GM12878 (cell line): ENCODE results near the gene TPCN2. TPM values are rescaled to one million over a fixed set of nuclear protein-coding genes. Genes with fewer than 3 reads are reported as not detected.

Experiments
- ATAC-seq: fragments of 200-7000 bp; cut with Tn5 transposase; 3 replicates; pipeline ENCODE4 v1.9.1; 2020; ENCODE audit warnings: mild to moderate bottlenecking, moderate library complexity
- BruUV-seq: library from RNA; stranded (reverse); fragments of 400-500 nt; replicated peaks from 2 replicates; lab custom pipeline; 2021; lab: Mats Ljungman, UMichigan
- CTCF ChIA-PET: fragments of 300-600 bp; sonication (Branson Sonifier 250); formaldehyde crosslinking; extraction: SDS; loops from one replicate; lab custom pipeline; 2021; ENCODE audit warnings: inconsistent platforms; lab: Yijun Ruan, JAX
- POLR2A ChIA-PET: fragments of 350-600 bp; formaldehyde crosslinking; extraction: SDS; loops from one replicate; lab custom pipeline; 2021; ENCODE audit warnings: inconsistent platforms; lab: Charles Lee
- RAD21 ChIA-PET: fragments of 300-600 bp; sonication (Branson Sonifier 250); formaldehyde crosslinking; loops from one replicate; lab custom pipeline; 2023; ENCODE audit warnings: antibody characterized with exemption; ENCODE audit not compliant: unreplicated experiment; lab: Charles Lee
- SMC1A ChIA-PET: fragments of 300-600 bp; sonication (Branson Sonifier 250); formaldehyde crosslinking; loops from one replicate; lab custom pipeline; 2023; ENCODE audit not compliant: unreplicated experiment, uncharacterized antibody; lab: Charles Lee
- DNase-seq: peaks from one replicate; pipeline ENCODE4 v3.0.0-alpha.2; 2011; ENCODE audit warnings: low read depth, low spot score
- FAIRE-seq: peaks from 3 replicates; lab custom pipeline; 2011; peaks lifted over from hg19 to GRCh38; lab: Jason Lieb, UNC
- H2AFZ ChIP-seq: 2 replicates; pipeline ENCODE4 v1.6.0; 2011; ENCODE audit warnings: low read depth, low read length, control low read depth; ENCODE audit not compliant: control insufficient read depth
- H3K27ac ChIP-seq: 2 replicates; pipeline ENCODE4 v1.5.1; 2011; ENCODE audit warnings: control low read depth; ENCODE audit not compliant: control insufficient read depth, insufficient read depth
- H3K27me3 ChIP-seq, 2 experiments: replicated peaks in 1 of 2; 2 replicates each; pipeline versions ENCODE4 v1.6.0 to v1.6.1; 2011; ENCODE audit warnings: low read length in 1 of 2; ENCODE audit not compliant: control insufficient read depth in 2 of 2, insufficient read depth in 2 of 2
- H3K36me3 ChIP-seq, 2 experiments: 2 replicates each; pipeline ENCODE4 v1.5.1; 2011; ENCODE audit warnings: low read length in 1 of 2; ENCODE audit not compliant: control insufficient read depth in 2 of 2, insufficient read depth in 2 of 2
- H3K4me1 ChIP-seq: 2 replicates; pipeline ENCODE4 v1.6.1; 2011; ENCODE audit warnings: mild to moderate bottlenecking, low read length, moderate library complexity, mixed read lengths; ENCODE audit not compliant: control insufficient read depth, insufficient read depth
- H3K4me2 ChIP-seq: 2 replicates; pipeline ENCODE4 v1.6.0; 2011; ENCODE audit warnings: control low read depth; ENCODE audit not compliant: control insufficient read depth, insufficient read depth
- H3K4me3 ChIP-seq: fragments of 200-600 bp; sonication (generic); 2 replicates; pipeline ENCODE4 v1.5.1; 2016
- H3K79me2 ChIP-seq: 2 replicates; pipeline ENCODE4 v1.6.0; 2011; ENCODE audit warnings: low read length; ENCODE audit not compliant: control insufficient read depth, insufficient read depth
- H3K9ac ChIP-seq: 2 replicates; pipeline ENCODE4 v1.8.0; 2011; ENCODE audit warnings: low read length, control low read depth, mixed read lengths; ENCODE audit not compliant: control insufficient read depth, insufficient read depth
- H3K9me3 ChIP-seq: replicated peaks from 3 replicates; pipeline ENCODE4 v1.5.1; 2011; ENCODE audit warnings: mild to moderate bottlenecking, low read length; ENCODE audit not compliant: control insufficient read depth, insufficient read depth
- H4K20me1 ChIP-seq: 2 replicates; pipeline ENCODE4 v1.6.0; 2011; ENCODE audit not compliant: control insufficient read depth, insufficient read depth
- CHD4 ChIP-seq: fragments of 200-600 bp; sonication (generic); IDR thresholded peaks from 2 replicates; pipeline ENCODE4 v1.6.1; 2016; ENCODE audit warnings: mild to moderate bottlenecking
- NBN ChIP-seq: fragments of 450-650 bp; IDR thresholded peaks from 2 replicates; pipeline ENCODE4 v1.6.1; 2016
- NRF1 ChIP-seq: conservative IDR thresholded peaks from 2 replicates; pipeline ENCODE4 v1.6.1; 2011; ENCODE audit warnings: mild to moderate bottlenecking, low read depth, low read length, improper control_type of control experiment
- SMARCA5 ChIP-seq: fragments of 450-650 bp; IDR thresholded peaks from 2 replicates; pipeline ENCODE4 v1.6.1; 2017; ENCODE audit warnings: mild to moderate bottlenecking
- SUPT20H ChIP-seq: IDR thresholded peaks from 2 replicates; pipeline ENCODE4 v1.6.1; 2011; ENCODE audit warnings: low read depth, mild to moderate bottlenecking, low read length, moderate library complexity, borderline replicate concordance; ENCODE audit not compliant: control insufficient read depth
- TCF3 ChIP-seq: IDR thresholded peaks from 2 replicates; pipeline ENCODE4 v1.6.1; 2012; ENCODE audit warnings: low read depth, mild to moderate bottlenecking, low read length, borderline replicate concordance; ENCODE audit not compliant: insufficient read depth
- WGBS: methylation state at CpG from one replicate; pipeline ENCODE4 v1.1.6; 2016; ENCODE audit warnings: low lambda C conversion rate; ENCODE audit not compliant: insufficient replicate concordance, insufficient coverage; ENCODE audit errors: missing lambda C conversion rate; 5-methylcytosine and 5-hydroxymethylcytosine counted together
- in situ Hi-C: fragments of 300-500 bp; cut with MboI; formaldehyde crosslinking; loops from 9 replicates; pipeline ENCODE4 v1.14.3; 2018; ENCODE audit warnings: mixed read lengths
- intact Hi-C: fragments of 100-400 bp; cut with micrococcal nuclease; formaldehyde crosslinking; loops from one replicate; pipeline ENCODE4 v1.14.2; 2022; ENCODE audit not compliant: unreplicated experiment
- polyA plus RNA-seq, 11 experiments: library from polyadenylated mRNA; depleted of rRNA in 4 of 11; unstranded in 6 of 11; stranded (reverse) in 5 of 11; fragments of >200 nt; fragmentation: Nextera tagmentation in 4 of 11; fragmentation: Illumina TruSeq in 1 of 11; extraction: Ambion mirVana in 4 of 11; extraction: Trizol in 1 of 11; gene quantifications; 1 replicate in 1 of 11; 2 replicates in 10 of 11; pipeline versions ENCODE4 v1.2.1 to v1.2.3, GENCODE V29; 2011 to 2016; ENCODE audit warnings: inconsistent platforms in 2 of 11, missing spikeins in 2 of 11, low read depth in 1 of 11
- total RNA-seq, 4 experiments: library from RNA; depleted of rRNA in 3 of 4; stranded (reverse); fragments of >200 nt in 3 of 4; fragmentation: Illumina TruSeq in 1 of 4; extraction: Trizol in 1 of 4; gene quantifications; 2 replicates each; pipeline versions ENCODE4 v1.2.1 to v1.2.3, GENCODE V29; 2013 to 2021
- TF ChIP-seq, protein P1 (sequence below): fragments of 450-650 bp; IDR thresholded peaks from 2 replicates; pipeline ENCODE4 v1.6.1; 2016; ENCODE audit warnings: mild to moderate bottlenecking
- TF ChIP-seq, protein P2 (sequence below): fragments of 450-650 bp; IDR thresholded peaks from 2 replicates; pipeline ENCODE4 v1.6.1; 2017; ENCODE audit warnings: borderline replicate concordance
- TF ChIP-seq, protein P3 (sequence below), 3 experiments: IDR thresholded peaks in 2 of 3; conservative IDR thresholded peaks in 1 of 3; 2 replicates each; pipeline ENCODE4 v1.5.1; 2011; ENCODE audit warnings: low read depth in 3 of 3, low read length in 3 of 3, mild to moderate bottlenecking in 3 of 3, control low read depth in 2 of 3, moderate library complexity in 2 of 3, inconsistent platforms in 1 of 3, mixed read lengths in 1 of 3; ENCODE audit not compliant: control insufficient read depth in 2 of 3, insufficient read depth in 1 of 3; ENCODE audit errors: extremely low read depth in 1 of 3

The TPCN2 gene
- total and polyA plus RNA-seq, 10 of the 15 experiments (the other 5 are each of a cell fraction or from before 2014, with no cell fraction given): 1.7 to 18.4 (median 8.4) TPM

DNA sequence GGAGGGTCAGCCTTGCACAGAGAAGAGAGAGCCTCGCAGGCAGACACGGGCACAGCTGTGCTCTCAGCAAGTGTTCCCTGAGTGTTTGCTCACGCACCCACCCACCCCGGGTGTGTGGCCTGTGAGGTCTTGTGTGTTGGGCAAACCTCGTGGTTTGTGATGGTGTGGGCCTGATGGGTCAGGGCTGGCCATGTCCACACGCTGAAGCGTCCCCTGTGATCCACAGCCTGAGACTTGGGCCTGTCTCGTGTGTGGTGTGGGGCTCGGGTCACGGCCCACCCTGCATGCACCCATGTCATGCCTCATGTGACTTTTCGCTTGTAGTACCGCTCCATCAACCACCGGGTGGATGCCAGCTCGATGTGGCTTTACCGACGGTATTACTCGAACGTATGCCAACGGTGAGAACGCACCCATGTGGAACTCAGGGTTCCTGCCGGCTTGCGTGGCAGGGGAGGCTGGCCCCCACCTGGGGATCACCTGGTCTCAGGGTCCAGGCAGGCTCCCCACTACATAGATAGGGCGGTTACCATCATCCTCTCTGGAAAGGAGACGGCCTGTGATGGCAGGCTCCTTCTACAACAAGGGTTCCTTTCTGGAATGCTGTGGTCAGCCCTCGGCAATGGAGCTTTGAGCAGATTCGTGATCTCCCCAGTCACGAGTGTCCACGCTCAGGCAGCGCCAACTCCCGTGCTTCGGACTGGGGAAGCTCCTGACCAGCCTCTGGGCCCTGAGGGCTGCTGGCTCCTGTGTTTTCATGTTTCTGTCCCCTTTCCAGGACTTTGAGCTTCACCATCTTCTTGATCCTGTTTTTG lies 5.9 kb downstream of the TPCN2 start (continued):
- TF ChIP-seq, protein P1, sequence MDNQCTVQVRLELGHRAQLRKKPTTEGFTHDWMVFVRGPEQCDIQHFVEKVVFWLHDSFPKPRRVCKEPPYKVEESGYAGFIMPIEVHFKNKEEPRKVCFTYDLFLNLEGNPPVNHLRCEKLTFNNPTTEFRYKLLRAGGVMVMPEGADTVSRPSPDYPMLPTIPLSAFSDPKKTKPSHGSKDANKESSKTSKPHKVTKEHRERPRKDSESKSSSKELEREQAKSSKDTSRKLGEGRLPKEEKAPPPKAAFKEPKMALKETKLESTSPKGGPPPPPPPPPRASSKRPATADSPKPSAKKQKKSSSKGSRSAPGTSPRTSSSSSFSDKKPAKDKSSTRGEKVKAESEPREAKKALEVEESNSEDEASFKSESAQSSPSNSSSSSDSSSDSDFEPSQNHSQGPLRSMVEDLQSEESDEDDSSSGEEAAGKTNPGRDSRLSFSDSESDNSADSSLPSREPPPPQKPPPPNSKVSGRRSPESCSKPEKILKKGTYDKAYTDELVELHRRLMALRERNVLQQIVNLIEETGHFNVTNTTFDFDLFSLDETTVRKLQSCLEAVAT: peak; percentile 89

DNA sequence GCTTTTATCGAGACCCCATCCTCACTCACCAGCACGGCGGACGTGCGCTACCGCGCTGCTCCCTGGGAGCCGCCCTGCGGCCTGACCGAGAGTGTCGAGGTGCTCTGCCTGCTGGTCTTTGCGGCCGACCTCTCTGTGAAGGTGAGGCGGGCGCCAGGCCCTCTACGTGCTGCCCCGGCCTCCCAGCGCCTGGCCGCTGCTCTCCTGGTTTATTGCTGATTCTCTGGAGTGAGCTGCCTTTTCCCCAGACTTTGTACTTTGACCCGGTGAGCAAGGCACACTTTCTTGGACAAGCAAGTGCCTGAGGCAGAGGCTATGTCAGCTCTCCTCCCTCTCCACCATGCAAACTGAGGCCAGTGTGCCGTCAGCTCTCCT lies 6.5 kb downstream of the TPCN2 start:
- Histone ChIP-seq H3K36me3 (peaks cover 5 to 15% of the 10 kb centered on the region in 2 experiments), H3K4me2 (peak overlapping the region; percentile 98), H3K27ac (peak overlapping the region; percentile 92), H3K4me1 (peaks cover 52% of the 10 kb centered on the region), H3K27me3 (no peaks in the 10 kb centered on the region), H3K79me2 (peaks cover 46% of the 10 kb centered on the region), H2AFZ (no peak overlapping the region), H4K20me1 (no peaks in the 10 kb centered on the region; the same call in 1 of the 2 replicates), H3K9ac (no peak overlapping the region; the same call in 1 of the 2 replicates), H3K9me3 (no peaks in the 10 kb centered on the region), H3K4me3 (no peak overlapping the region)
- ChIA-PET SMC1A (interaction anchor here (1.0 to 3.3 kb wide), 4 partner anchors 12 to 242 kb away, joined by 3 to 10 read pairs (median 4); no protein-coding TSS in a partner anchor), RAD21 (interaction anchor here (1.5 to 1.9 kb wide), 5 partner anchors 11 to 588 kb away, joined by 3 to 7 read pairs (median 4); no protein-coding TSS in a partner anchor), POLR2A (interaction anchor here (1.0 to 1.3 kb wide), 2 partner anchors 19 to 183 kb away, joined by 3 read pairs; no protein-coding TSS in a partner anchor), CTCF (interaction anchor here (1.1 to 3.0 kb wide), 2 partner anchors 10 to 11 kb away, joined by 3 to 11 read pairs; no protein-coding TSS in a partner anchor)
- 94% methylated on average over 21 of the region's 21 CpGs for WGBS
- ATAC-seq (no peak), FAIRE-seq (no peak), DNase-seq (no peak)
- in situ Hi-C loops: no loop called here
- intact Hi-C loops: loop anchor here (10.0 kb wide), 1 partner anchor 210 kb away; the partner anchor contains the start of gene CPT1A
- TSS peak; percentile 66 for BruUV-seq
- TF ChIP-seq SMARCA5 (no peak), SUPT20H (no peak), CHD4 (no peak), NBN (no peak), TCF3 (no peak), NRF1 (no peak)
- TF ChIP-seq, protein P2, sequence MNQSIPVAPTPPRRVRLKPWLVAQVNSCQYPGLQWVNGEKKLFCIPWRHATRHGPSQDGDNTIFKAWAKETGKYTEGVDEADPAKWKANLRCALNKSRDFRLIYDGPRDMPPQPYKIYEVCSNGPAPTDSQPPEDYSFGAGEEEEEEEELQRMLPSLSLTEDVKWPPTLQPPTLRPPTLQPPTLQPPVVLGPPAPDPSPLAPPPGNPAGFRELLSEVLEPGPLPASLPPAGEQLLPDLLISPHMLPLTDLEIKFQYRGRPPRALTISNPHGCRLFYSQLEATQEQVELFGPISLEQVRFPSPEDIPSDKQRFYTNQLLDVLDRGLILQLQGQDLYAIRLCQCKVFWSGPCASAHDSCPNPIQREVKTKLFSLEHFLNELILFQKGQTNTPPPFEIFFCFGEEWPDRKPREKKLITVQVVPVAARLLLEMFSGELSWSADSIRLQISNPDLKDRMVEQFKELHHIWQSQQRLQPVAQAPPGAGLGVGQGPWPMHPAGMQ: no peak
- TF ChIP-seq, protein P3, sequence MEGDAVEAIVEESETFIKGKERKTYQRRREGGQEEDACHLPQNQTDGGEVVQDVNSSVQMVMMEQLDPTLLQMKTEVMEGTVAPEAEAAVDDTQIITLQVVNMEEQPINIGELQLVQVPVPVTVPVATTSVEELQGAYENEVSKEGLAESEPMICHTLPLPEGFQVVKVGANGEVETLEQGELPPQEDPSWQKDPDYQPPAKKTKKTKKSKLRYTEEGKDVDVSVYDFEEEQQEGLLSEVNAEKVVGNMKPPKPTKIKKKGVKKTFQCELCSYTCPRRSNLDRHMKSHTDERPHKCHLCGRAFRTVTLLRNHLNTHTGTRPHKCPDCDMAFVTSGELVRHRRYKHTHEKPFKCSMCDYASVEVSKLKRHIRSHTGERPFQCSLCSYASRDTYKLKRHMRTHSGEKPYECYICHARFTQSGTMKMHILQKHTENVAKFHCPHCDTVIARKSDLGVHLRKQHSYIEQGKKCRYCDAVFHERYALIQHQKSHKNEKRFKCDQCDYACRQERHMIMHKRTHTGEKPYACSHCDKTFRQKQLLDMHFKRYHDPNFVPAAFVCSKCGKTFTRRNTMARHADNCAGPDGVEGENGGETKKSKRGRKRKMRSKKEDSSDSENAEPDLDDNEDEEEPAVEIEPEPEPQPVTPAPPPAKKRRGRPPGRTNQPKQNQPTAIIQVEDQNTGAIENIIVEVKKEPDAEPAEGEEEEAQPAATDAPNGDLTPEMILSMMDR (IDR thresholded peaks at IDR 0.05 in 2 of 3, conservative IDR thresholded peaks at IDR 0.05 in 1 of 3; ENCODE audit: control insufficient read depth in 2 of 3, extremely low read depth in 1 of 3, insufficient read depth in 1 of 3, low read depth in 3 of 3, low read length in 3 of 3): no peak
